Measurements from ENCODE around the gene ARHGAP4. TPM values are rescaled to one million over a fixed set of nuclear protein-coding genes. Genes with fewer than 3 reads are reported as not detected.
A peak's percentile ranks its signal among the peaks of the same experiment; 100 is the strongest.

The ARHGAP4 gene
- total RNA-seq, 6 donors from 2014 or later: 33.4 to 353 (median 82.6) TPM

DNA sequence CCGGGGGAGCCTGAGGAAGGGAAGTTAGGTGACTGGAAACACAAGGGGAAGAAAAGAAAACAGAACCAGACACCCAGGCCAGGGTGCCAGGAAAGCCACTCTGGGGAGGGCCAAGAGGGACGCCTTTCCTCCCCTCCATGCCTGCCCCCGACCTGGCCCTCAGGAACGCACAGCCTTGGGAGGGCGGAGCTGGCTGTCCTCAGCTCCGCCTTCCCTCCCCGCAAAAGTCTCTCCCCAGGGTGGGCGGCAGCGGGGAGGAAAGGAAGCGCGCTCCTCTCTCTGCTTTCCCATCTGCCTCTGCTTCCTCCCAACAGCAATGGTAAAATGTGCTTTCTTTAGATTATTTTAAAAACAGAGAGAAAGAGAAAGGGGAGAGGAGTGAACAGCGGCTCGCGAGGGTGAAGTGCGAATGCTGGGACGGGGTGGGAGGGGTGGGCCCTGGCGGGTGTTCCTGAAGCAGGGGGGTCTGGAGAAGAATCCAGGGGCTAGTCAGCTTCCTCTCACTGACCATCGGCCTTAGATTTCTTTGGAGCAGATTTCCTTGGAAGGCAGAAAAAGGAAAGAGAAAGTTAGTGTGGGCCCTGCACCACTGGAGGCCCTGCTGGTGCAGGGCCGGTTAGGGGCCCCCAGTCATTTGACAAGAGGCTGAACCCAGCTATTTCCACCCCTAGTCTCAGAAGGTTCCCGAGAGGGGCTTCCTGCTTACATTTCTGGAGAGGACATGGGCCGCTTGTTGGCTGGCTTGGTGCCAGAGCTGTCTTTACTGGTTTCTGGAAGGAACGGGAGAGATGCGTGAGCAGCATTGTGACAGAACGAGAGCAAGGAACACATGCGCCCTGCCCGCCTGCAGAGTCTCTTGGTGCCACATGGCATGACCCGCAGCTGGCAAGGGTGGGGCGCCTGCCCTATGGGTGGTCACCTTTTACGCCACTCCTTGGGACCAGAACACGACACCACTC is 23.1 kb upstream of the ARHGAP4 start:
- DNase-seq (no peak), ATAC-seq (ENCODE audit: low FRiP score in 2 of 2) (no peak)
- Histone ChIP-seq H3K4me1 (peaks cover 10 to 42% (median 12%) of the 10 kb centered on the region in 4 donors), H3K4me3 (no peak overlapping the region), H3K27ac (peak overlapping the region; percentile 21 to 78 (median 52)), H3K9me3 (no peaks in the 10 kb centered on the region), H3K27me3 (no peaks in the 10 kb centered on the region), H3K36me3 (peaks cover 0 to 58% (median 42%) of the 10 kb centered on the region in 4 donors)
- TF ChIP-seq POLR2AphosphoS5 (IDR thresholded peaks at IDR 0.05) (no peak), EP300 (IDR thresholded peaks at IDR 0.05) (no peak), POLR2A (IDR thresholded peaks at IDR 0.05) (no peak)
- TF ChIP-seq, protein P1, sequence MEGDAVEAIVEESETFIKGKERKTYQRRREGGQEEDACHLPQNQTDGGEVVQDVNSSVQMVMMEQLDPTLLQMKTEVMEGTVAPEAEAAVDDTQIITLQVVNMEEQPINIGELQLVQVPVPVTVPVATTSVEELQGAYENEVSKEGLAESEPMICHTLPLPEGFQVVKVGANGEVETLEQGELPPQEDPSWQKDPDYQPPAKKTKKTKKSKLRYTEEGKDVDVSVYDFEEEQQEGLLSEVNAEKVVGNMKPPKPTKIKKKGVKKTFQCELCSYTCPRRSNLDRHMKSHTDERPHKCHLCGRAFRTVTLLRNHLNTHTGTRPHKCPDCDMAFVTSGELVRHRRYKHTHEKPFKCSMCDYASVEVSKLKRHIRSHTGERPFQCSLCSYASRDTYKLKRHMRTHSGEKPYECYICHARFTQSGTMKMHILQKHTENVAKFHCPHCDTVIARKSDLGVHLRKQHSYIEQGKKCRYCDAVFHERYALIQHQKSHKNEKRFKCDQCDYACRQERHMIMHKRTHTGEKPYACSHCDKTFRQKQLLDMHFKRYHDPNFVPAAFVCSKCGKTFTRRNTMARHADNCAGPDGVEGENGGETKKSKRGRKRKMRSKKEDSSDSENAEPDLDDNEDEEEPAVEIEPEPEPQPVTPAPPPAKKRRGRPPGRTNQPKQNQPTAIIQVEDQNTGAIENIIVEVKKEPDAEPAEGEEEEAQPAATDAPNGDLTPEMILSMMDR (IDR thresholded peaks at IDR 0.05): no peak
- 50 to 60% methylated on average over 16 to 29 of the region's 30 CpGs for WGBS, 2 donors

DNA sequence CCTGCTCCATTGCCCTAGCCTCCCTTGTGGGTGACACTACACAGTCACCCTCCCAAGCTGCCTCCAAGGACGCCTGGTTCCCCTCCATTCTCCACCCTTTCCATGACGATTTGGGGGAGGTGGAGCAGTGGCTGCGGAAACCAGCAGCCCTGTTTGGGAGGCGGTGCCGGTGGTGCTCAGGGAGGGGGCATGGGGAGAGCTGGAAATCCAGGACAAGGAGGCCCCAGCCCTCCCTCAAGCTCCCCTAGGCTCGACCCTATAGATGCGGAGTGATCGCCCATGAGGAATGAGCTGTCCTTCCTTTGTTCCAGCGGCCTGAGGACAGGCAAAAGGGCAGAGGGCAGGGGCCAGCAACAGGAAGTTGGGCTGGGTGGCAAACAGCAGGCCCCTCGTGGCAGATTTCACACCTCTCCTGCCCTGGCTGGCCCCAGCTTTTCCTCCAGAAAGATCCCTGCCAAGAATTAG is 22.0 kb upstream of the ARHGAP4 start:
- WGBS, 2 donors: 24 to 69% methylated on average over 2 to 10 of the region's 10 CpGs

DNA sequence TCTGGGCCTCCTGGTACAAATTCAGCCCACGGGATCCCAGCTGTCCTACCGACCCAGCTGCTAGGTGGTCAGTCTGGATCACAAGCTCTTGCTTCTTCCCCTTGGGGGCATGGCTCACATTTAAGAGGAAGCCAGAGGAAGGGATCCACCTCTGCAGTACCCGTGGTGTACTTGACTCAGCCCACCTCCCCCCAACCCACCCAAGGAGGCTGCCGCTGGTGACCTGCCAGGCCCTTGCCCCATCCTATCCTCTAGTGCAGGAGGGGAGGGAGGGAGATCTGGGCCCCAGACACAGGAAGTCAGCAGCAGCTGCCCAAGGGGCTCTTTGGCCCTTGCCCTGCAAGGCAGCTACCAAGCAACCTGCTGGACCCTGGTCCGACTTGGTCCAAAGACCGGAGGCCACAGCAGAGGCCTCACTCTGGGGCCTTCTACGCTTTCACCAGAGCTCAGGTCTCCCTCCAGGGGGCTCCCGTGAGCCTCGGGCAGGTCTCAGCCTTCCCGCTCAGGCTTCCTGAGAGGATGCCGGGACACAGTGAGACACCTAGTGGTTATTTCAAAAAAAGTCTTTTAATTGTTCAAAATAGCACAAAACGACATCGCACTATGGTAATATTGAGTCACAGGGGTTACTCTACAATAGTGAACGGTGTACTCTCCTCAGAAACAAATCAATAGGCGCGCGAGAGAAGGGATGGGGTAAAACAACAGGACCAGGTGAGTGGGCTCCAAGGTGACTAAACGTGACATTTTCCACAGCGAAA is 21.1 kb upstream of the ARHGAP4 start:
- Histone ChIP-seq H3K27ac (peak overlapping the region; percentile 30 to 78 (median 58)), H3K4me1 (peaks cover 10 to 52% (median 12%) of the 10 kb centered on the region in 4 donors), H3K27me3 (no peaks in the 10 kb centered on the region), H3K4me3 (no peak overlapping the region), H3K36me3 (peaks cover 0 to 41% (median 26%) of the 10 kb centered on the region in 4 donors), H3K9me3 (no peaks in the 10 kb centered on the region)
- peak; percentile 82 to 89 for ATAC-seq (ENCODE audit: low FRiP score in 2 of 2)
- WGBS, 2 donors: 47 to 50% methylated on average over 8 to 18 of the region's 19 CpGs
- peak in 1 of 2 donors; percentile 79 for DNase-seq
- TF ChIP-seq, protein P1 (IDR thresholded peaks at IDR 0.05): peak; percentile 65 to 85 (median 74)
- TF ChIP-seq EP300 (IDR thresholded peaks at IDR 0.05): no peak
- TF ChIP-seq POLR2AphosphoS5 (IDR thresholded peaks at IDR 0.05): no peak
- no peak for TF ChIP-seq POLR2A (IDR thresholded peaks at IDR 0.05)

More for the DNA sequence above, 22.0 kb upstream of the ARHGAP4 start:
- H3K4me3 ChIP-seq: no peak overlapping the region
- H3K27ac ChIP-seq: peak overlapping the region; percentile 35 to 78 (median 58)
- TF ChIP-seq POLR2A (IDR thresholded peaks at IDR 0.05) (no peak), POLR2AphosphoS5 (IDR thresholded peaks at IDR 0.05) (no peak), EP300 (IDR thresholded peaks at IDR 0.05) (no peak)
- TF ChIP-seq, protein P1 (IDR thresholded peaks at IDR 0.05): no peak
- no peaks in the 10 kb centered on the region for H3K27me3 ChIP-seq
- H3K4me1 ChIP-seq: peaks cover 10 to 47% (median 12%) of the 10 kb centered on the region in 4 donors
- no peaks in the 10 kb centered on the region for H3K9me3 ChIP-seq
- DNase-seq (no peak), ATAC-seq (ENCODE audit: low FRiP score in 2 of 2) (no peak)
- H3K36me3 ChIP-seq: peaks cover 0 to 48% (median 33%) of the 10 kb centered on the region in 4 donors

DNA sequence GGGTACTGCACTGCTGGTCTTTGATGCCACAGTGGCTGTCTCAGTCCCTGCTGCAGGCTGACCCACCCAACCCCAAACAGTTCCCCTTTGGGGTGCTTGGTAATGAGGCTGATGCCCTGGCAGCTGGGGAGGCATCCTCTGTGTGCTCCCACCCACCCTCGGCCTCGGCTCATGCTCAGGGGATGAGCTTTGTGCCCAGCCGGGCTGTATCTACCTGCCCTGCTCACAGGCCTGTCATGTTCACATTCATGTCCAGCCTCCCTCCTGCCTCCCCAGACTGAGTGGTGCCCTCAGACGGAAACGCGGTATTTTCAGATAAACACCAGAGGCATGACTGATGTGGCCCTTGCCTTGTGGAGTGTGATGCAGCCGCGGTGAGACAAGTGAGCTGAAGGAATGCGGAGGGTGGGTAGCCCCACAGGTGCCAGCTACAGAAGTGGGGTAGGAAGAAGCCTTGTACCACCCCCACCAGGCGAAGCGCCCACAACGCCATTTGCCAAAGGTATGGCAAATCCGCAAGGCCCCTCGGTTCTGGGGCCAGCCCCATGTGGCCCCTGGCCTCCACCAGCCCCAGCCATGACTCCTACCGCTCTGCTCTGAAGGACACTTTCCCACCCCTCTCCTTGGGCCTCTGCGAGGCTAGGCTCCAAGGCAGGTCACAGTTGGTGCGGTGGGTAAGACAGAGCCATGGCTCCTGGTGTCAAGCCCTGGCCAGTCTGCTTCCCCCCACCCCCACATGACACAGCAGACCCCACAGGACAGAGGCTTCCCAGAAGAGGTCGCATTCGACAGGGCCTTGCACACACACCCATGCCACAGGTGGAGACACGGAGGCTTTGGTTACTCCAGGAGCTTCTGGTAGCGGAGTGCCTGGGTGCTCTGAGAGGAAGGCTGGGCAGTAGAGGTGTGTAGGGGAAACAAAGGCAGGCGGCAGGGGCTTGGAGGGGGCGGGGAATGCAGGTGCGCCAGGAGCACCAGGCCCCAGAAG is 20.2 kb upstream of the ARHGAP4 start:
- ATAC-seq (ENCODE audit: low FRiP score in 2 of 2): no peak
- no peak for TF ChIP-seq EP300 (IDR thresholded peaks at IDR 0.05)
- TF ChIP-seq, protein P1 (IDR thresholded peaks at IDR 0.05): no peak
- no peak for TF ChIP-seq POLR2AphosphoS5 (IDR thresholded peaks at IDR 0.05)
- no peak for TF ChIP-seq POLR2A (IDR thresholded peaks at IDR 0.05)

More for the DNA sequence above, 20.2 kb upstream of the ARHGAP4 start:
- no peak for DNase-seq
- Histone ChIP-seq H3K36me3 (peaks cover 0 to 32% (median 17%) of the 10 kb centered on the region in 4 donors), H3K4me3 (no peak overlapping the region), H3K27ac (peak overlapping the region in 2 of 4 donors; percentile 70 to 78), H3K4me1 (peaks cover 10 to 59% (median 13%) of the 10 kb centered on the region in 4 donors), H3K9me3 (no peaks in the 10 kb centered on the region), H3K27me3 (no peaks in the 10 kb centered on the region)
- 84% methylated on average over 20 of the region's 24 CpGs; no CpG with 5 or more reads in 1 of the 2 donors for WGBS, 2 donors

All from upper lobe of left lung (tissue), 6 donors.